Right lobe of liver (tissue), 4 donors: ENCODE data around the gene LRRC8B.

Experiments
- CTCF ChIP-seq, 4 donors: fragments of 200-600 bp in 3 of 4; fragments of 450-650 bp in 1 of 4; IDR thresholded peaks; one replicate each; pipeline versions ENCODE4 v1.5.1 to v1.8.0; 2016 to 2022; ENCODE audit warnings: antibody characterized with exemption in 4 of 4, mild to moderate bottlenecking in 2 of 4
- POLR2A ChIP-seq: fragments of 450-650 bp; IDR thresholded peaks from one replicate; pipeline ENCODE4 v1.6.1; 2017; ENCODE audit warnings: antibody characterized with exemption, mild to moderate bottlenecking
- donor health status: DM: no; HTN: no; CAD: no.
- donor health status: DM: no; HTN: no; CAD: no.
- donor health status: DM: no; HTN: yes; CAD: no.

DNA sequence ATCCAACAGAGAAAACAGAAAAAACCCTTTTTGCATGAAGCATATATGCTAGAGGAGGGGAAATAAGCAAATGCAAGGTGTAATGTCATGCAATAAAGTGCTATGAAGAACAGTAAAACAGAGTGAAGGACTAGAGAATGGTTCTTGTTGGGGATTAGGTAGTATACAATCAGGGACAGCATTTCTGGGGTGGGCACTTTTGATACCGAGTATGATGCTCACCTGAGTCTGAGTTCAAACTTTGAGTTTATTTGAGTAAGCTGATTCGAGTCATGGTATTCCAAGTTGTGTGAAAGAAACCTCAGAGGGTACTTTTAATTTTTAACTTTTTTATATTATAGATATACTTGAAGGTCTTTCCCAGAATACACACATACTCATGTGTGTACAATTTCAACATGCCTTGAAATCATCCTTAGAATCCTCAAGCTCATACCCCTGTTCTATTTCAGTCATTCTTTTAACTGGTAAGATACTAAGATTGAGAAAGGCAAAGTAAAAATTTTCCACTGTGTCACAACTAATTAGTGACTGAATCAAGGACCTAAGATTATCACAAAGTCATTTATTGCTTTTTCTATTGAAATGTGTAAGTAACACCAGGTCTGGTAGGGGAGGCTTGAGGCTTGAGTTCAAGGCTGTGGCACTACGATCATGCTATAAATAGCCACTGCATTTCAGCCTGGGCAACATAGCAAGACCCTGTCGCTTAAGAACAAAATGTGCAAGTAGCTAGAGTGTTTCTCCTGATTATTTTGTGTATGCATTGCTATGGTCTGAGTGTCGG, 12.1 kb downstream of the LRRC8B start:
- no peak for TF ChIP-seq CTCF (IDR thresholded peaks at IDR 0.05)
- TF ChIP-seq POLR2A, result no peak
